HG02852 (cell line): ENCODE measurements around the gene COA1.
A peak's percentile ranks its signal among the peaks of the same experiment; 100 is the strongest.
"Not testable (repeated sequence)": the region's sequence is repeated elsewhere in the genome, so short reads cannot be mapped to it uniquely, and the experiment has no call there.

Source experiments
- ATAC-seq: cut with Tn5 transposase; IDR thresholded peaks from one replicate; pipeline ENCODE4 v1.9.1; 2021; ENCODE audit warnings: mild to moderate bottlenecking, moderate library complexity; ENCODE audit not compliant: unreplicated experiment

COA1 gene

GRCh38 chr7:43609097-43609496 lies 120.2 kb downstream of the COA1 start:
- ATAC-seq = no peak

- no peak for ATAC-seq
Observed at GRCh38 chr7:43604251-43604650, 125.1 kb downstream of the COA1 start.

GRCh38 chr7:43602256-43602655 lies 127.1 kb downstream of the COA1 start:
- ATAC-seq = no peak

GRCh38 chr7:43600056-43600455 lies 129.3 kb downstream of the COA1 start:
- no peak for ATAC-seq

GRCh38 chr7:43596426-43596825 lies 132.9 kb downstream of the COA1 start:
- not testable (repeated sequence) for ATAC-seq

GRCh38 chr7:43594020-43594419 lies 135.3 kb downstream of the COA1 start:
- ATAC-seq = no peak

GRCh38 chr7:43593010-43593409 lies 136.3 kb downstream of the COA1 start:
- ATAC-seq = no peak

GRCh38 chr7:43592326-43592725 lies 137.0 kb downstream of the COA1 start:
- ATAC-seq = no peak

GRCh38 chr7:43591558-43592180 lies 137.7 kb downstream of the COA1 start:
- no peak for ATAC-seq

GRCh38 chr7:43590862-43591557 lies 138.3 kb downstream of the COA1 start:
- peak; percentile 71 for ATAC-seq

GRCh38 chr7:43589728-43590127 lies 139.6 kb downstream of the COA1 start:
- ATAC-seq = no peak
